HEK293 (cell line): Measurements from ENCODE around the gene ZNF521.

Source experiments
- CTCF ChIA-PET: fragments of 350-600 bp; formaldehyde crosslinking; extraction: SDS; loops from one replicate; lab custom pipeline; 2021; ENCODE audit warnings: antibody characterized with exemption; lab: Yijun Ruan, JAX
- POLR2A ChIA-PET: fragments of 300-600 bp; formaldehyde crosslinking; extraction: SDS; loops from one replicate; lab custom pipeline; 2020; ENCODE audit warnings: antibody characterized with exemption, inconsistent platforms; lab: Yijun Ruan, JAX
- H3K27ac ChIP-seq: fragments of 200-500 bp; sonication (Bioruptor generic); 2 replicates; pipeline ENCODE4 v1.5.1; 2014; ENCODE audit warnings: low read depth, low read length, control low read depth, inconsistent platforms; ENCODE audit errors: extremely low read depth
- H3K36me3 ChIP-seq, 2 experiments: fragments of 200-500 bp in 1 of 2; sonication (Bioruptor generic) in 1 of 2; 1 replicate in 1 of 2; 2 replicates in 1 of 2; pipeline ENCODE4 v1.5.1; 2014 to 2017; ENCODE audit warnings: inconsistent platforms in 2 of 2, low read length in 2 of 2; ENCODE audit not compliant: control insufficient read depth in 2 of 2, insufficient read depth in 1 of 2
- H3K4me1 ChIP-seq: fragments of 200-500 bp; sonication (Bioruptor generic); 2 replicates; pipeline ENCODE4 v1.5.1; 2014; ENCODE audit warnings: mild to moderate bottlenecking, low read length, inconsistent platforms; ENCODE audit not compliant: control insufficient read depth, insufficient read depth
- H3K4me3 ChIP-seq: 2 replicates; pipeline ENCODE4 v1.5.1; 2011; ENCODE audit warnings: low read depth, mild to moderate bottlenecking, control low read depth, low read length, moderate library complexity
- H3K9me3 ChIP-seq: fragments of 200-500 bp; sonication (Bioruptor generic); 2 replicates; pipeline ENCODE4 v1.5.1; 2014; ENCODE audit warnings: low read depth, low read length, inconsistent platforms; ENCODE audit not compliant: control insufficient read depth, insufficient read depth
- BCL11B ChIP-seq: fragments of 450-650 bp; formaldehyde crosslinking; IDR thresholded peaks from 2 replicates; pipeline ENCODE4 v1.5.1; 2016; ENCODE audit warnings: low read depth, missing biosample characterization, missing genetic modification characterization
- IKZF3 ChIP-seq: fragments of 450-650 bp; IDR thresholded peaks from 2 replicates; pipeline ENCODE4 v1.5.0; 2018; ENCODE audit warnings: missing biosample characterization, mild to moderate bottlenecking, missing genetic modification characterization, moderate library complexity
- KLF8 ChIP-seq: fragments of 450-650 bp; formaldehyde crosslinking; IDR thresholded peaks from 2 replicates; pipeline ENCODE4 v1.5.1; 2016; ENCODE audit warnings: missing biosample characterization, missing genetic modification characterization
- SETDB1 ChIP-seq: IDR thresholded peaks from one replicate; pipeline ENCODE4 v1.6.1; 2017; ENCODE audit warnings: mild to moderate bottlenecking, low read length, moderate library complexity, mixed read lengths; ENCODE audit not compliant: insufficient read length
- YY1 ChIP-seq: fragments of 450-650 bp; formaldehyde crosslinking; IDR thresholded peaks from 2 replicates; pipeline ENCODE4 v1.5.1; 2018; ENCODE audit warnings: missing biosample characterization, missing genetic modification characterization
- ZBTB11 ChIP-seq: fragments of 450-650 bp; formaldehyde crosslinking; conservative IDR thresholded peaks from 2 replicates; pipeline ENCODE4 v1.5.1; 2016; ENCODE audit warnings: low read depth, missing biosample characterization, missing genetic modification characterization
- ZBTB20 ChIP-seq: fragments of 450-650 bp; formaldehyde crosslinking; IDR thresholded peaks from 2 replicates; pipeline ENCODE4 v1.5.1; 2016; ENCODE audit warnings: missing biosample characterization, missing genetic modification characterization
- ZFHX2 ChIP-seq: fragments of 450-650 bp; formaldehyde crosslinking; conservative IDR thresholded peaks from 2 replicates; pipeline ENCODE4 v1.5.1; 2016; ENCODE audit warnings: missing biosample characterization, missing genetic modification characterization
- ZFP69B ChIP-seq: fragments of 450-650 bp; formaldehyde crosslinking; IDR thresholded peaks from 2 replicates; pipeline ENCODE4 v1.5.1; 2016; ENCODE audit warnings: missing biosample characterization, missing genetic modification characterization
- ZNF155 ChIP-seq: fragments of 450-650 bp; formaldehyde crosslinking; IDR thresholded peaks from 2 replicates; pipeline ENCODE4 v1.5.1; 2016; ENCODE audit warnings: missing biosample characterization, missing genetic modification characterization
- ZNF175 ChIP-seq: fragments of 450-650 bp; formaldehyde crosslinking; IDR thresholded peaks from 2 replicates; pipeline ENCODE4 v1.5.1; 2016; ENCODE audit warnings: missing biosample characterization, missing genetic modification characterization
- ZNF37A ChIP-seq: fragments of 450-650 bp; IDR thresholded peaks from 2 replicates; pipeline ENCODE4 v1.5.1; 2018; ENCODE audit warnings: missing biosample characterization, missing genetic modification characterization
- ZNF398 ChIP-seq: fragments of 450-650 bp; formaldehyde crosslinking; IDR thresholded peaks from 2 replicates; pipeline ENCODE4 v1.5.1; 2017; ENCODE audit warnings: missing biosample characterization, missing genetic modification characterization
- ZNF596 ChIP-seq: fragments of 450-650 bp; IDR thresholded peaks from 2 replicates; pipeline ENCODE4 v1.5.0; 2018; ENCODE audit warnings: missing biosample characterization, mild to moderate bottlenecking, missing genetic modification characterization, moderate library complexity
- ZNF621 ChIP-seq: fragments of 450-650 bp; formaldehyde crosslinking; IDR thresholded peaks from 2 replicates; pipeline ENCODE4 v1.5.1; 2017; ENCODE audit warnings: missing biosample characterization, missing genetic modification characterization
- ZNF792 ChIP-seq: fragments of 450-650 bp; formaldehyde crosslinking; IDR thresholded peaks from 2 replicates; pipeline ENCODE4 v1.5.1; 2016; ENCODE audit warnings: missing biosample characterization, missing genetic modification characterization
- TF ChIP-seq, protein P1 (sequence below): fragments of 450-650 bp; formaldehyde crosslinking; IDR thresholded peaks from 2 replicates; pipeline ENCODE4 v1.5.0; 2017; ENCODE audit warnings: missing biosample characterization, missing genetic modification characterization, borderline replicate concordance
- TF ChIP-seq, protein P2 (sequence below): fragments of 450-650 bp; formaldehyde crosslinking; IDR thresholded peaks from 2 replicates; pipeline ENCODE4 v1.5.1; 2016; ENCODE audit warnings: missing biosample characterization, missing genetic modification characterization
- TF ChIP-seq, protein P3 (sequence below): fragments of 450-650 bp; formaldehyde crosslinking; IDR thresholded peaks from 2 replicates; pipeline ENCODE4 v1.5.1; 2016; ENCODE audit warnings: missing biosample characterization, missing genetic modification characterization
- TF ChIP-seq, protein P4 (sequence below): fragments of 450-650 bp; IDR thresholded peaks from 2 replicates; pipeline ENCODE4 v1.5.1; 2018; ENCODE audit warnings: missing biosample characterization, missing genetic modification characterization

Gene ZNF521

DNA sequence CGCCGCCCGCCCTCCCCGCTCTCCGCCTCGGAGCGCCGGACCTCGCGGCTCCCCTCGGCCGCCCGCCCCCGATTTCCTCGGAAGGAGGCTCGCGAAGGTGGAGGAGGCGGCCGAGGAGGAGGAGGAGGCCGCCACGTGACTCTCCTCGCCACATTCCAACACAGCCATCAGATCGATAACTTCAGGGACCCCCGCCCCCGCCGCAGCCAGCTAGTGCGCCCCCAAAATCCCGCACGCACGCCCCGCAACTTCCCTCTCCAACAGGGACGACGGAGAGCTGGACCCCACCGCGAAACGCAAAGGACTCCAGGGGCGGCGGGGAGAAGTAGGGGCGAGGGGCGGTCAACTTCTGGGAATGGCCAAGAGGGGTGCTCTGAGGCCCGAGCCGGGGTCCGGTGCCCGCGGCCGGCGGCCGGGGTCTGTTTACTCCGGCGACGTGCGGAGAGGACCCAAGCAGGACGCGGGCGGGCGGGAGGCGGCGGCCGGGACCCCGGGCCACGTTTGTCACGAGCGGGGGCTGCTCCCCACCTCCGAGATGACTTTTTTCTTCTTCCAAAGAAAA, 2.0 kb downstream of the ZNF521 start (continued):
- TF ChIP-seq ZNF398 (no peak), ZNF37A (no peak), ZNF155 (tag by site-specific recombination) (no peak), ZNF621 (tag by site-specific recombination) (no peak), ZNF175 (tag by site-specific recombination) (no peak), ZNF792 (tag by site-specific recombination) (no peak), ZFHX2 (tag by site-specific recombination) (peak; percentile 82), SETDB1 (no peak), BCL11B (tag by site-specific recombination) (no peak)
- TF ChIP-seq, protein P1, sequence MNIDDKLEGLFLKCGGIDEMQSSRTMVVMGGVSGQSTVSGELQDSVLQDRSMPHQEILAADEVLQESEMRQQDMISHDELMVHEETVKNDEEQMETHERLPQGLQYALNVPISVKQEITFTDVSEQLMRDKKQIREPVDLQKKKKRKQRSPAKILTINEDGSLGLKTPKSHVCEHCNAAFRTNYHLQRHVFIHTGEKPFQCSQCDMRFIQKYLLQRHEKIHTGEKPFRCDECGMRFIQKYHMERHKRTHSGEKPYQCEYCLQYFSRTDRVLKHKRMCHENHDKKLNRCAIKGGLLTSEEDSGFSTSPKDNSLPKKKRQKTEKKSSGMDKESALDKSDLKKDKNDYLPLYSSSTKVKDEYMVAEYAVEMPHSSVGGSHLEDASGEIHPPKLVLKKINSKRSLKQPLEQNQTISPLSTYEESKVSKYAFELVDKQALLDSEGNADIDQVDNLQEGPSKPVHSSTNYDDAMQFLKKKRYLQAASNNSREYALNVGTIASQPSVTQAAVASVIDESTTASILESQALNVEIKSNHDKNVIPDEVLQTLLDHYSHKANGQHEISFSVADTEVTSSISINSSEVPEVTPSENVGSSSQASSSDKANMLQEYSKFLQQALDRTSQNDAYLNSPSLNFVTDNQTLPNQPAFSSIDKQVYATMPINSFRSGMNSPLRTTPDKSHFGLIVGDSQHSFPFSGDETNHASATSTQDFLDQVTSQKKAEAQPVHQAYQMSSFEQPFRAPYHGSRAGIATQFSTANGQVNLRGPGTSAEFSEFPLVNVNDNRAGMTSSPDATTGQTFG (tag by site-specific recombination): no peak
- TF ChIP-seq, protein P2, sequence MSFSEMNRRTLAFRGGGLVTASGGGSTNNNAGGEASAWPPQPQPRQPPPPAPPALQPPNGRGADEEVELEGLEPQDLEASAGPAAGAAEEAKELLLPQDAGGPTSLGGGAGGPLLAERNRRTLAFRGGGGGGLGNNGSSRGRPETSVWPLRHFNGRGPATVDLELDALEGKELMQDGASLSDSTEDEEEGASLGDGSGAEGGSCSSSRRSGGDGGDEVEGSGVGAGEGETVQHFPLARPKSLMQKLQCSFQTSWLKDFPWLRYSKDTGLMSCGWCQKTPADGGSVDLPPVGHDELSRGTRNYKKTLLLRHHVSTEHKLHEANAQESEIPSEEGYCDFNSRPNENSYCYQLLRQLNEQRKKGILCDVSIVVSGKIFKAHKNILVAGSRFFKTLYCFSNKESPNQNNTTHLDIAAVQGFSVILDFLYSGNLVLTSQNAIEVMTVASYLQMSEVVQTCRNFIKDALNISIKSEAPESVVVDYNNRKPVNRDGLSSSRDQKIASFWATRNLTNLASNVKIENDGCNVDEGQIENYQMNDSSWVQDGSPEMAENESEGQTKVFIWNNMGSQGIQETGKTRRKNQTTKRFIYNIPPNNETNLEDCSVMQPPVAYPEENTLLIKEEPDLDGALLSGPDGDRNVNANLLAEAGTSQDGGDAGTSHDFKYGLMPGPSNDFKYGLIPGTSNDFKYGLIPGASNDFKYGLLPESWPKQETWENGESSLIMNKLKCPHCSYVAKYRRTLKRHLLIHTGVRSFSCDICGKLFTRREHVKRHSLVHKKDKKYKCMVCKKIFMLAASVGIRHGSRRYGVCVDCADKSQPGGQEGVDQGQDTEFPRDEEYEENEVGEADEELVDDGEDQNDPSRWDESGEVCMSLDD (tag by site-specific recombination): peak; percentile 51
- TF ChIP-seq, all 188 proteins: peak for 8

DNA sequence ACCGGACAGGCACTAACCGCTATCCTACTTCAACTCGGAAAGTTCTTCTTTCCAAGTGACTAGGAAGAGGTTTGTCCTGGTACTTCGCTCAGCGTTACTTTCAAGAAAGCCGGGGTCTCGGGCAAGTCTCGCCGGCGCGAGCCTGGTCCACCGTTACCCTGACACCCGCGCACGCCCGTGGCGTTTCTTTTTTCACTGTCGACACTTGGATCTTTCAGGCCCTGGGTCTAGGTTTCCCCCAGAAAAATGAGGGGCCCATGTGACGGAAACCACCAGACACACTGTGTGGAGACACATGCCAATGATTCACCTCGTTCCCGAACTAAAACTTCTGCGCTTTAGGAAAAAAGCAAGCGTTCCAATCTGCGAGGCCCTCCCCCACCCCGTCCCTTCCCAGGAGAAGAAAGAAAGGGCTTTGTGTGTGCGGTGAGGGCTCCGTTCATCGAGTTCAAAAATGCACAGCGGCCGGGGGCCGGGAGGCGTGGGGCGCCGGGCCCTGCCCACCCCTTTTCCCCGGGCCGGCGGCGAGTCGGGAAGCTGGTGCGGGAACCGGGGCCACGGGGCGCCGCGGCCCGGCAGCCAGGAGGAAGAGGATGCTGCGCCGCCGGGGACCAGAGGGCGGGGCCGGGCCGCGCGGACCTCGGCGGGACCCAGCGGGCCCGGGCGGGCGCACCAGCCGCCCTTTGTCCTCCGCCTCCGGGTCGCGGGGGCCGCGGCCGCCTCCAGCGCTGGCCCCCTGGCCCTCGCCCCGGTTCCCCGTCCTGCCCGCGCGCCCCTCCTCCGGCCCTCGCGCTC, 2.6 kb downstream of the ZNF521 start:
- TF ChIP-seq ZFP69B: no peak
- TF ChIP-seq IKZF3 (tag by site-specific recombination): peak; percentile 41; the same call in 1 of the 2 replicates
- 0 out of 2 replicates have a peak, but pooled peaks have one; percentile 7 for TF ChIP-seq ZNF596
- TF ChIP-seq, protein P3, sequence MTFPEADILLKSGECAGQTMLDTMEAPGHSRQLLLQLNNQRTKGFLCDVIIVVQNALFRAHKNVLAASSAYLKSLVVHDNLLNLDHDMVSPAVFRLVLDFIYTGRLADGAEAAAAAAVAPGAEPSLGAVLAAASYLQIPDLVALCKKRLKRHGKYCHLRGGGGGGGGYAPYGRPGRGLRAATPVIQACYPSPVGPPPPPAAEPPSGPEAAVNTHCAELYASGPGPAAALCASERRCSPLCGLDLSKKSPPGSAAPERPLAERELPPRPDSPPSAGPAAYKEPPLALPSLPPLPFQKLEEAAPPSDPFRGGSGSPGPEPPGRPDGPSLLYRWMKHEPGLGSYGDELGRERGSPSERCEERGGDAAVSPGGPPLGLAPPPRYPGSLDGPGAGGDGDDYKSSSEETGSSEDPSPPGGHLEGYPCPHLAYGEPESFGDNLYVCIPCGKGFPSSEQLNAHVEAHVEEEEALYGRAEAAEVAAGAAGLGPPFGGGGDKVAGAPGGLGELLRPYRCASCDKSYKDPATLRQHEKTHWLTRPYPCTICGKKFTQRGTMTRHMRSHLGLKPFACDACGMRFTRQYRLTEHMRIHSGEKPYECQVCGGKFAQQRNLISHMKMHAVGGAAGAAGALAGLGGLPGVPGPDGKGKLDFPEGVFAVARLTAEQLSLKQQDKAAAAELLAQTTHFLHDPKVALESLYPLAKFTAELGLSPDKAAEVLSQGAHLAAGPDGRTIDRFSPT (tag by site-specific recombination): no peak
- no peak for TF ChIP-seq KLF8 (tag by site-specific recombination)
- TF ChIP-seq, protein P4, sequence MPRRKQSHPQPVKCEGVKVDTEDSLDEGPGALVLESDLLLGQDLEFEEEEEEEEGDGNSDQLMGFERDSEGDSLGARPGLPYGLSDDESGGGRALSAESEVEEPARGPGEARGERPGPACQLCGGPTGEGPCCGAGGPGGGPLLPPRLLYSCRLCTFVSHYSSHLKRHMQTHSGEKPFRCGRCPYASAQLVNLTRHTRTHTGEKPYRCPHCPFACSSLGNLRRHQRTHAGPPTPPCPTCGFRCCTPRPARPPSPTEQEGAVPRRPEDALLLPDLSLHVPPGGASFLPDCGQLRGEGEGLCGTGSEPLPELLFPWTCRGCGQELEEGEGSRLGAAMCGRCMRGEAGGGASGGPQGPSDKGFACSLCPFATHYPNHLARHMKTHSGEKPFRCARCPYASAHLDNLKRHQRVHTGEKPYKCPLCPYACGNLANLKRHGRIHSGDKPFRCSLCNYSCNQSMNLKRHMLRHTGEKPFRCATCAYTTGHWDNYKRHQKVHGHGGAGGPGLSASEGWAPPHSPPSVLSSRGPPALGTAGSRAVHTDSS (tag by site-specific recombination): peak; percentile 39
- peak; percentile 23; the same call in 1 of the 2 replicates for TF ChIP-seq ZBTB20 (tag by site-specific recombination)
- TF ChIP-seq ZBTB11 (tag by site-specific recombination): no peak
- no peak for TF ChIP-seq YY1 (tag by site-specific recombination)
- TF ChIP-seq, all 188 proteins: peak for 4
- Histone ChIP-seq H3K4me3 (peak overlapping the region; percentile 79), H3K9me3 (no peaks in the 10 kb centered on the region), H3K27ac (peak overlapping the region; percentile 92; the same call in 1 of the 2 replicates), H3K4me1 (peaks cover 26% of the 10 kb centered on the region), H3K36me3 (no peaks in the 10 kb centered on the region)
- ChIA-PET CTCF (interaction anchor here (0.6 to 1.0 kb wide), 4 partner anchors 28 to 1138 kb away, joined by 3 read pairs; no protein-coding TSS in a partner anchor), POLR2A (no interaction called here)
